Activated CD8-positive, alpha-beta memory T cell treated with anti-CD3 and anti-CD28 coated beads for 1 hour (primary cell): Measurements from ENCODE around the gene DNAJC18.

Experiments
- DNase-seq, 2 donors: peaks; one replicate each; pipeline ENCODE4 v3.0.0-alpha.2; 2020; ENCODE audit warnings: low read depth in 1 of 2; ENCODE audit errors: extremely low read depth in 1 of 2

DNAJC18 gene

DNA sequence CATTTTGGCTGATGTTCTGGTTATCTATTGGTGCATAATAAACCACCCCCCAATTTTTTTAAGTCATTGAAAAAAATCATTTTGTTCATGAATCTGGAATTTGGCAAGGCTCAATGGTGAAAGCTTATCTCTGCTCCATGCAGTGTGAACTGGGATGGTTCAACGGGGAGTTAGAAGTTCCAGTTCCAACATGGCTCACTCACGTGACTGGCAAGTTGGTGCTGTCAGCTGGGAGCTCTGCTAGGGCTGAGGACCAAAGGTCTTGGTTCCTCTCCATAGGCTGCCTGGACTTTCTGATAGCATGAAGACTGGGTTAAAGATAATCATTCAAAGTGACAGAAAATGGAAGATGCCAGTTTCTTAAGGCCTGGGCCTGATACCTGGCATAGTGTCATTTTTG, 32.4 kb downstream of the DNAJC18 start:
- no peak for DNase-seq

- DNase-seq = no peak
These were observed 34.9 kb downstream of the DNAJC18 start for GRCh38 chr5:139404484-139404840.

GRCh38 chr5:139403787-139404483, 35.4 kb downstream of the DNAJC18 start, which contains the start of gene SPATA24:
Gene SPATA24 (minus strand): TSS chr5:139404089. CDS start chr5:139404060, 29 bp downstream.
- peak; percentile 93 to 96 for DNase-seq

DNA sequence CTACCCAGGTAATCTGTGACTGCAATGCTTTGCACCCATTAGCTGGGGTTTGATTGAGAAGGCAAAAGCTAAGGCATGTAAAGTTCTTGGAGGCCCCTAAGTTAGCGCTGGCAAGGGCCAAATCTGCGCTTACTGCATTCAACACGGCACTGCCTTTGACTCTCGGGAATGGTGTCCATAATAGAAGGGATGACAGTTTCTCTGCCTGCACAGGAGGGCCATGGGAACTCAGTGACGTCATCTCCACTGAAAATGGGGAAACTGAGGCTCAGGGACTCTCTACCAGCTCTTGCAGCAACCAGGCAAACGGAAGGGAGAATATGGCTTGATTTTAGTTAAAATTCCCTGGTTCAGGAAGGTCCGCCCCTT, 35.9 kb downstream of the DNAJC18 start:
- DNase-seq = no peak

GRCh38 chr5:139402561-139403158, 36.7 kb downstream of the DNAJC18 start:
- no peak for DNase-seq

DNA sequence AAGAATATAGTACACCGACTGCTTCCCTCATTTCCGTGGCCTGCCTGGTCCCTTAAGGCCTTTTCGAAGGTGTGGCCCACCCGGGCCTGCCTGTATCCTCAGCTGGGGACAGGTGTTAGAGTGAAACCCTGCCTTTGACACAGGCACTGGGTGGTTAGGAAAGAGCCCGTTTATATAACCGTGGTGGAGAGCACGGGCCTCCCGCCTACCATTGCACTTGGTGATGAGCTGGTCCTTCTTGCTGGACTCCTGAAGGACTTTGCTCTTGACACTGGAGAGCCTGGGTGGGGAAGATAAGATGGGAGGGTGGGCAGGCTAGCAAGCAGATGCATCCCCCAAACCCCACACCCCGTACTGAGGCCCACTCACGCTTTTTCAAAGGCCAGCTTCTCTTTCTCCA, 37.8 kb downstream of the DNAJC18 start:
- no peak for DNase-seq

DNA sequence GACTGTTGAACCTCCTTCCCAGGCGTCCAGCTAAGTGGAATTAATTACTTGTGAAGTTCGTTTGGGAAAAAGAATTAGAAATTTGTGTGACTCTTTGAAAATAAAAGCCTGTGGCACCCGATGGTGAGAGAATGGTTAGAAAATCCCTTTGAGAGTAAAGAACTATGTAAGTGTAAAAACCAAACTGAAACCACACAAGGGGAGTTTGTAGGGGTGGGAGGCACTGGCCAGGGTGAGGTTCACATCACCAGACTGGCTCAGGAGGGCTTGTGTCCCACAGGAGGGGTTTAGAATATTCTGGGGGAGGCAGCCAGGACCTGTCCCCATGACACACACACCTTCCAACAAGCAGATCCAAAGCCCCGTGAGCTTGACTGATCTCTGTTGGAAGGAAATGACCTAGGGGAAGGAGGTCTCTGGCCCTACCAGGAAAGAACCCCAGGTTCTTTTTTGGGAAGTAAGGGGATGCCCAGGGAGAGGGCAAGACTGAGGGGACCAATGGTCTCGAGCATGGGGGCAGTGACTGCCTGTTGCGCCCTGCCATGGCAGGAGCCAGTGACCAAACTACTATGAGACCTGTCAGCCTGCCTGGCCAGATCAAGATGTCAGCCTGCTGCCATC, 39.7 kb downstream of the DNAJC18 start:
- no peak for DNase-seq

DNA sequence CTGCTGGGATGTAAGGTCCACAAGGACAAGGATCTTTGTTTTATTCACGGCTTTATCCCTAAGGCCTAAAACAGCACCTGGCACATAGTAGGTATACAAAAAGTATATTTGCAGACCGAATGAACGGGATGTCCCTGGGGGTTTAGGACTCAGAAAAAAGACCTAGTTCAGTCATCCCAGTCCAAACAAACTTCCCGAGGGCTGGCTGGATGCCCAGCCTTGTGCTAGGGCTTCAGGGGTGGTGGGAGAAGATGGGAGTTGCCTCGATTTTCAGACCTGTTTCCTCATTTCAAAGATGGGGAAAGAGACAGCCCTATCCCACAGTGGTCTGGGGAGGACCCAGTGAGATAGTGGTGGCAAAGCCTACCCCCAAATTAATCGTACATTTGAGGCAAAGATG, 41.4 kb downstream of the DNAJC18 start:
- no peak for DNase-seq

DNA sequence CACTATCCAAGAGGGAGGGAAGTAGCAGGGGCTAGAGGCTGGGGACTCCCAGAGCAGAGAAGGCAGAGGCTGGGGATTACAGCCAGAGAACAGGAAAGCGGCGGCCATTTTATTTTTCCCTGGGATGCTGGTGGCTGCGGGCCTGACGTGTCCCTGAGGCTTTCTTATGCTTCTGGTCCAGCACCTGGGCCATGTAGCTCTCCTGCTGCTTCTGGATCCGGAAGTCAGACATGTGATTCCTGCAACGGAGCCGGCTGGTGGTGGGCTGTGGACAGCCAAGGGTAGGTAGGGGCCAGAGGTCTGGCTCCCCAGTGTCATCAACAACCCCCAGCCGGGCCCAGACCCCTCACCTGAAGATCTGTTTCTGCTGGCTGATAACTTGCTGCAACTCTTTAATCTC, 42.6 kb downstream of the DNAJC18 start:
- no peak for DNase-seq

DNA sequence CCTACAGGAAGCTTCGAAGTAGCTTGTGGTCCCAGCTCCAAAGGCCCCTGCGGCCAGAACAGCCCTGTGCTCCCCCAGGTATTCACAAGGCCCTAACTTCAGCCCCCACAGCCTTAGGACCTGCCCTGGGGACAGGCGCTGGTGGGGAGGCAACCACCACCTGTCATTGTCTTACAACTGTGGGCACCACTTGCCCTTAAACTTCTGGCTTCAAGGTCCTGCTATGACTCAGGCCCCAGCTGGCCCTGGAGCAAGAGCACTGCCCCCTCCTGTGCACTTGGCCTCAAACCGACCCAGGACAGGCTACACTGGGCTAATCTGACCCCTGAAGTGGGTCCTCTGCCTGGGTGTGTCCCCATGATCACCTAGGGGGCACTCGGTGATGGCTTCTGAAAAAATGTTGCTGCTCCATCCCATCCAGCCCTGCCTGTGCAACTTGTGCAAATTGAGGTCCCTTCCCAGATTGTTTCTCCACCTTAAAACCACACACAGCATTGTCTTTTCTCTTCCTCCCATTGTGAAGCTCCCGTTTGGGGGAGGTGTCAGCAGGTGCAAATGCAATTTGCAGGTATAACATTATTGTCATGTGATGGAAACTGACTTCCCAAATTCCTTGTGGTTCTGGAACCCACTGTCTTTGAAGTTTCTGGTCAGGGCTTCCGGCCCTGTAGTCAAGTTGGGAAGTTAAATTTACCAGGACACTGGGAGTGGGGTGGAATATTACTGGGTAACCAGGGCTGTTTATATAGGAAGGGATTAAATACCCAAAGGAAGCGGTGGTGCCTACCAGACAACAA, 43.3 kb downstream of the DNAJC18 start:
- no peak for DNase-seq

GRCh38 chr5:139394654-139395566, 44.4 kb downstream of the DNAJC18 start, which contains the start of gene PROB1:
Gene PROB1 (minus strand): TSS chr5:139395104. CDS start chr5:139395081, 23 bp downstream.
- no peak for DNase-seq

DNA sequence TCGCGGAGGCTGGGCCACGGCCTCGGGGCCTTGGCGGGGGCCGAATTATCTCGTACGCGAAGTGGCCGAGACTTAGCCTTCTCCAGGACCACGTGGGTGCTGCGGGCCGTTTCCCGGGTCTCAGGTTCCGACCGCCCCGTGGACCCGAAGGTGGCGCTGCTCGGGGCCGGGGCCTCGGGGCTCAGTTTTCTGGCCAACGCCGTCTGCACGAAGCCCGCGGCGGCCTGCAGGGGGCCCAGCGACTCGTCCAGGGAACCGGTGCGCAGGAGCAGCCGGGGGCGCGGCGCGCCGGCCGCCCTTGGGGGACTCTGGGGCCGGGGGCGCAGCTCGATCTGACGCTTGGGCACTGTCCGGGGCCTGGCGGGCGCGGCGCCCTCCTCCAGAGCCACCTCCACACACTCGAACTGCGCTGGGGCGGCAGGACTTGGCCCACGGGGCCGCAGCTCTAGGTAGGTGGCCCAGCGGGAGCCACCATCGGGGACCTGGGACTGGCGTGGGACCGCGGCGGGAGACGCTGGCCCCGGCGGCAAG, 45.1 kb downstream of the DNAJC18 start:
- no peak for DNase-seq

- no peak for DNase-seq
These were observed 45.7 kb downstream of the DNAJC18 start for GRCh38 chr5:139393497-139394122.

GRCh38 chr5:139392678-139393496, 46.4 kb downstream of the DNAJC18 start:
- DNase-seq = peak; percentile 36 to 67

- DNase-seq = no peak
These were observed 47.0 kb downstream of the DNAJC18 start for GRCh38 chr5:139392324-139392677.

DNA sequence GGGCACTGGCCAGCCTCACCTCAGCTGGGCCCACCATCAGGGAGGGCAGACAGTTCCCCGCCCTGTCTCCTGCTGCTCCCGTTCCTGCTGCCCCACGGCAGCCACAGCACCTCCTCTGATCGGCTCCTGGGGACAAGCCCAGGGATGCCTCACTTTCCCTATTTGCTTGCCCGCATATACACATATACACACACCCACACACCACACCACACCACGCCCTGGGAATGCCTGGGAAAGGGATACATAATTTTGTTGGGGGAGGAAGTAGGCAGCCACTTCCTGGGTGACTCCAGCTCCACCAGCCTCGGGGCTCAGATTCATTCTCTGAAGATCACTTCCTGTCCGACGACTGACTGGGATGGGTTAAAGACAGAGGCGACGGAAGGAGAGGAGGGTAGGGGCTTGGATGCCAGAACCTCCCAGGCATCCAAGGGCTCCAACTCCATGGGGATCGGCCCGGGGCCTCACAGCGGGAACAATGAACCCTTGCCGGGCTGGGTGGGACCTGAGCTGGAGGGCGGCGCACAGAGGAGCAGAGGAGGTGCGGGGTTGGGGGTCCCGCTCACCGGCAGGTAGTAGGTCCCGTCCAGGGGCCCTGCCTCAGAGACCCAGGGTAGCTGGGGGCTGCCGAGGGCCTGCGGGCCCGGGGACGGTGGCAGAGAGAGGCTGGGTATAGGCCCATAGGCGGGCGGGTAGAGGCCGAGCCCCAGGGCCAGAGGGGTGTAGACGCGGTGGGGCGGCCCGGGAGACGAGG, 47.6 kb downstream of the DNAJC18 start:
- no peak for DNase-seq

GRCh38 chr5:139390639-139391569, 48.4 kb downstream of the DNAJC18 start:
- no peak for DNase-seq
